Measurements from ENCODE around the gene CACNG8.

Gene CACNG8

GRCh38 chr19:53962887-53963431, at the start of gene CACNG8:
TSS of gene CACNG8 (plus strand) at chr19:53962937.
- no peak for DNase-seq (ENCODE audit: low read depth, low spot score)
- in situ Hi-C loops (cut with HindIII; ENCODE audit: low sequenced_read_pairs), result no loop called here
- peak within 1 kb of the TSS; percentile 12 for H3K4me3 ChIP-seq (ENCODE audit: low read depth, low read length)
- TF ChIP-seq CTCF (IDR thresholded peaks at IDR 0.05; ENCODE audit: low read depth, low read length), result no peak

- in situ Hi-C loops (cut with HindIII; ENCODE audit: low sequenced_read_pairs), result no loop called here
- no peak for DNase-seq (ENCODE audit: low read depth, low spot score)
- H3K4me3 ChIP-seq (ENCODE audit: low read depth, low read length), result no peak overlapping the region
- TF ChIP-seq CTCF (IDR thresholded peaks at IDR 0.05; ENCODE audit: low read depth, low read length), result no peak
Measured at GRCh38 chr19:53915000-53915399, 47.7 kb upstream of the CACNG8 start.

GRCh38 chr19:53916004-53916403, 46.7 kb upstream of the CACNG8 start:
- no peak for DNase-seq (ENCODE audit: low read depth, low spot score)
- in situ Hi-C loops (cut with HindIII; ENCODE audit: low sequenced_read_pairs), result no loop called here
- no peak for TF ChIP-seq CTCF (IDR thresholded peaks at IDR 0.05; ENCODE audit: low read depth, low read length)
- H3K4me3 ChIP-seq (ENCODE audit: low read depth, low read length), result no peak overlapping the region

GRCh38 chr19:53917356-53917755, 45.4 kb upstream of the CACNG8 start:
- DNase-seq (ENCODE audit: low read depth, low spot score), result no peak
- no peak for TF ChIP-seq CTCF (IDR thresholded peaks at IDR 0.05; ENCODE audit: low read depth, low read length)
- H3K4me3 ChIP-seq (ENCODE audit: low read depth, low read length), result no peak overlapping the region
- in situ Hi-C loops (cut with HindIII; ENCODE audit: low sequenced_read_pairs), result no loop called here

- in situ Hi-C loops (cut with HindIII; ENCODE audit: low sequenced_read_pairs), result no loop called here
- no peak for TF ChIP-seq CTCF (IDR thresholded peaks at IDR 0.05; ENCODE audit: low read depth, low read length)
- H3K4me3 ChIP-seq (ENCODE audit: low read depth, low read length), result no peak overlapping the region
- DNase-seq (ENCODE audit: low read depth, low spot score), result peak; percentile 54
Measured at GRCh38 chr19:53927739-53928138, 35.0 kb upstream of the CACNG8 start.

GRCh38 chr19:53936029-53936428, 26.7 kb upstream of the CACNG8 start:
- no peak for DNase-seq (ENCODE audit: low read depth, low spot score)
- TF ChIP-seq CTCF (IDR thresholded peaks at IDR 0.05; ENCODE audit: low read depth, low read length), result no peak
- H3K4me3 ChIP-seq (ENCODE audit: low read depth, low read length), result no peak overlapping the region
- in situ Hi-C loops (cut with HindIII; ENCODE audit: low sequenced_read_pairs), result no loop called here

Data from astrocyte of the spinal cord (primary cell).